ENCODE results near the gene EFCAB7.

EFCAB7 gene

GRCh38 chr1:63522891-63523728 lies at the start of gene EFCAB7, which contains the start of gene ITGB3BP:
TSS of gene EFCAB7 (plus strand) at chr1:63523525. CDS start at chr1:63525573, 2,048 bp downstream.
TSS of gene ITGB3BP (minus strand) at chr1:63523225. CDS start at chr1:63523133, 92 bp downstream.
- Histone ChIP-seq H3K4me3 (ENCODE audit: low read depth in 1 of 2, low read length in 1 of 2) (peak within 1 kb of the TSS; percentile 70 to 78), H3K36me3 (no peaks in the 10 kb centered on the region), H3K27ac (peak within 1 kb of the TSS; percentile 92), H3K27me3 (no peaks in the 10 kb centered on the region), H3K4me1 (ENCODE audit: control insufficient read depth in 1 of 2, insufficient read depth in 1 of 2, low read depth in 1 of 2, low read length in 1 of 2) (peaks cover 15 to 18% of the 10 kb centered on the region in 2 experiments), H3K9me3 (no peaks in the 10 kb centered on the region)
- no peak for TF ChIP-seq CTCF (IDR thresholded peaks at IDR 0.05)

- no peaks in the 10 kb centered on the region for H3K27me3 ChIP-seq
- H3K27ac ChIP-seq: no peak overlapping the region
- no peaks in the 10 kb centered on the region for H3K36me3 ChIP-seq
- H3K4me1 ChIP-seq (ENCODE audit: control insufficient read depth in 1 of 2, insufficient read depth in 1 of 2, low read depth in 1 of 2, low read length in 1 of 2): no peaks in the 10 kb centered on the region
- no peaks in the 10 kb centered on the region for H3K9me3 ChIP-seq
- no peak overlapping the region for H3K4me3 ChIP-seq (ENCODE audit: low read depth in 1 of 2, low read length in 1 of 2)
- no peak for TF ChIP-seq CTCF (IDR thresholded peaks at IDR 0.05)
These were observed 47.6 kb upstream of the EFCAB7 start for GRCh38 chr1:63475761-63476160.

- H3K27ac ChIP-seq: no peak overlapping the region
- TF ChIP-seq CTCF (IDR thresholded peaks at IDR 0.05): no peak
- H3K27me3 ChIP-seq: no peaks in the 10 kb centered on the region
- H3K4me3 ChIP-seq (ENCODE audit: low read depth in 1 of 2, low read length in 1 of 2): no peak overlapping the region
- H3K9me3 ChIP-seq: no peaks in the 10 kb centered on the region
- H3K4me1 ChIP-seq (ENCODE audit: control insufficient read depth in 1 of 2, insufficient read depth in 1 of 2, low read depth in 1 of 2, low read length in 1 of 2): peaks cover 0 to 9% of the 10 kb centered on the region in 2 experiments
- no peaks in the 10 kb centered on the region for H3K36me3 ChIP-seq
These were observed 43.3 kb upstream of the EFCAB7 start for GRCh38 chr1:63480057-63480456.

DNA sequence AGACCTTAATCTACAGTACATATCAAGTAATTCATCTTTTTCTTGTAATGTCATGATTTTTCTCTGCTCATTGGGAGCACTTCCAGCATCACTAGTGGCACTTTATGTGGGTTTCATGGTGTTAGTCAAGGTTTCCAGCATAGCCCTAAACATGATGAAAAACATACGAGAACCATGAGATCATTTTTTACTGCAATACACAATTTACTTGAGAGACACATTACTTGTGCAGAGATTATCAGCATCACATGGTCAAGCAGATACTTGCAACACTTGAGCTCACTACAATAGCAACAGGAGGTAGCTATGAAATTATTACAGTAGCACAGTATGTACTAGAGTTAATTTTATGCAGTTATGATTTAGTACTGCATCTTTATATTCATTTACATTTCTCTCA lies 36.7 kb upstream of the EFCAB7 start:
- Histone ChIP-seq H3K4me3 (ENCODE audit: low read depth in 1 of 2, low read length in 1 of 2) (no peak overlapping the region), H3K27me3 (no peaks in the 10 kb centered on the region), H3K27ac (no peak overlapping the region), H3K36me3 (no peaks in the 10 kb centered on the region), H3K9me3 (no peaks in the 10 kb centered on the region), H3K4me1 (ENCODE audit: control insufficient read depth in 1 of 2, insufficient read depth in 1 of 2, low read depth in 1 of 2, low read length in 1 of 2) (peaks cover 0 to under 1% of the 10 kb centered on the region in 2 experiments)
- TF ChIP-seq CTCF (IDR thresholded peaks at IDR 0.05): no peak

DNA sequence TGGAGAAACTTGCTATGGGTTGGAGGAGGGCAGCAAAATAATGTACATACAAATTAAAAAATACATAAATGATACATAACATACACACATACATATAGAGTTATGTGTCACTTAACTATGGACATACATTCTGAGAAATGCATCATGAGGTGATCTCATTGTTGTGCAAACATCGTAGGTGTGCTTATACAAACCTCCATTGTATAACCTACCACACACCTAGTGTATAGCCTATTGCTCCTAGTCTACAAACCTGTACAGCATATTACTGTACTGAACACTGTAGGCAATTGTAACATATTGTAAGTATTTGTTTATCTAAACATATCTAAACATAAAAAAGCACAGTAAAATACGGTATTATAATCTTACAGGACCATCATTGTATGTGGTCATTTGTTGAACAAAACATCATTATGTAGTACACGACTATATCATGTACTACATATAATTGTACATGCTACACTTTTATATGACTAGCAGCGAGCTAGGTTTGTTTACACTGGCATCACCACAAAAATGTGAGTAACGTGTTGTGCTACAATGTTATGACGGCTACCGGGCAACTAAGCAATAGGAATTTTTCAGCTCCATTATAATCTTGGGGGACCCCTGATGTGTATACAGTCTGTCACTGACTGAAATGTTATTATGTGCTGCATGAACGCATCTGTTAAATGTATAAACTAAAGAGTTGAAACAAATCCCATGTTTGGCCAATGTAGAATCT lies 35.8 kb upstream of the EFCAB7 start:
- H3K36me3 ChIP-seq: no peaks in the 10 kb centered on the region
- no peaks in the 10 kb centered on the region for H3K27me3 ChIP-seq
- TF ChIP-seq CTCF (IDR thresholded peaks at IDR 0.05): no peak
- H3K9me3 ChIP-seq: no peaks in the 10 kb centered on the region
- H3K27ac ChIP-seq: no peak overlapping the region
- H3K4me3 ChIP-seq (ENCODE audit: low read depth in 1 of 2, low read length in 1 of 2): no peak overlapping the region
- no peaks in the 10 kb centered on the region for H3K4me1 ChIP-seq (ENCODE audit: control insufficient read depth in 1 of 2, insufficient read depth in 1 of 2, low read depth in 1 of 2, low read length in 1 of 2)

Measured in neutrophil (primary cell).